Mesenteric fat pad (tissue), 1 donor: Measurements from ENCODE around the gene ZNF184. TPM values are rescaled to one million over a fixed set of nuclear protein-coding genes. Genes with fewer than 3 reads are reported as not detected.
A peak's percentile ranks its signal among the peaks of the same experiment; 100 is the strongest.

Source experiments
- DNase-seq: peaks from one replicate; pipeline ENCODE4 v3.0.0-alpha.2; 2020; ENCODE audit warnings: low spot score
- long read RNA-seq: library from polyadenylated mRNA; unstranded; transcript quantifications from one replicate; pipeline ENCODE4 v2.0.0, GENCODE V29; 2020
- total RNA-seq: library from RNA; stranded (reverse); fragmentation: NEBNext Ultra II Directional; extraction: Animal tissue kit (Norgen Biotek cat#: 25700); gene quantifications from one replicate; pipeline ENCODE4 v1.2.1, GENCODE V29; 2021
- donor health status: DM: yes; HTN: yes; CAD: no.

The ZNF184 gene
- total RNA-seq: 3.7 TPM
- long read RNA-seq, partial matches to known transcripts: 0 of 4 reads
- long read RNA-seq, other reads (novel, unspliced or antisense): 3 of 4 reads

- DNase-seq: peak; percentile 97
Observed at GRCh38 chr6:27472617-27473400, at the start of gene ZNF184. ZNF184 (minus strand) TSS chr6:27473105; CDS start chr6:27472294, 811 bp downstream.

- no peak for DNase-seq
Observed at GRCh38 chr6:27518881-27519795, 46.2 kb upstream of the ZNF184 start.

GRCh38 chr6:27517928-27518787, 45.3 kb upstream of the ZNF184 start:
- no peak for DNase-seq

GRCh38 chr6:27517238-27517637, 44.3 kb upstream of the ZNF184 start:
- DNase-seq: no peak

GRCh38 chr6:27514906-27515495, 42.1 kb upstream of the ZNF184 start:
- DNase-seq: no peak

DNA sequence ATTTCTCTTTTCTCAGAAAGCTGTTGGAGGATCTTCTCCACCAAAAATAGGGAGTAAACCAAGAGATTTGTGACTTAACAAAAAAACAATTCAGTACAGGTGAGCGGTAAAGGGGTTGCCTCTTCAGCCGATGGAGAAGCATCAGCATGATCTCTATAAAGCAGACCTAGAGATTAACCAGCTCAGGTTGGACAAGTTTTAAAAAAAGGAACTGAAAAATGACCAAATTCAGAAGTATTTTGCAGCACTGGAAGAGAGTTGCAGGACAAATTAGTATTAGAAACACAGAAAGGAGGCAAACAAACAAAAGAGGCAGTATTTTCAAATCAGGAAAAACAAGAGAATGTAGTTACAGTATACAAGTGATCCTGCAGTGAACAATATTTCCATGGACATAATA, 39.6 kb upstream of the ZNF184 start:
- DNase-seq: no peak

- DNase-seq: no peak
Observed at GRCh38 chr6:27507041-27507956, 34.4 kb upstream of the ZNF184 start.

DNA sequence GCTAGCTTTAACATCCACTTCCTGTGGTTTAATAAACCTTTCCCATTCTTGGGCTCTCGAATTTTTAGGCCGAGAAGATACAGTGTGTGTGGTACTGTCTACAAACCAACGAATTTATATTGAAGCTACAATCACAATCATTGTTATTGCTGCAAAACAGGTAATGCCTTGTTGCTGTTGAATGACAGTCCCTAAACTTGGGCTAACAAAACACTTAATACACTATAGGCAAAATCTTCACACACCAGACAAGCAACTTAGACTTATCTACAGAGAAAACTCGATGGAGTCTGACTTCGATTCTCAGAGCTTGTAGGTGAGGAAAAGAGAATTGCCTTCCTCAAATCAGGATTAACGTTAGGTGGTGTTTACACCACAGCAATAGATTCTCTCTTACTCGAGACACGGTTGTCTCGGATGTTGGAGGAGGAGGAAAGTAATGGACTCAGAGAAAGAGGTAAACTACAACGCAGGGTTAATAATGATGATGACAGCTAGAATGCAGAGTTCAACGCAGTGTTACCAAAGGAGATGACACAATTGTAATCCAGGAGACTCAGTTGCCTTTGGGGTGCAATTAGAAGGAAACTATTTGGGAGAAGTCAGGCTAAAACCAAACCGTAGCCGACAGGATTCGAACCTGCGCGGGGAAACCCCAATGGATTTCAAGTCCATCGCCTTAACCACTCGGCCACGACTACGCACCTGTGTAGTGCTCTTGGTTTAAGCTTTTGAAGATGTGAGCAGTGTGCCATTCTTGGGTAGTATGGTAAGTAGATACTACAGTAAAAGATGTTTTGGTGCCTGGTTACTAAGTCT, 32.5 kb upstream of the ZNF184 start:
- no peak for DNase-seq

DNA sequence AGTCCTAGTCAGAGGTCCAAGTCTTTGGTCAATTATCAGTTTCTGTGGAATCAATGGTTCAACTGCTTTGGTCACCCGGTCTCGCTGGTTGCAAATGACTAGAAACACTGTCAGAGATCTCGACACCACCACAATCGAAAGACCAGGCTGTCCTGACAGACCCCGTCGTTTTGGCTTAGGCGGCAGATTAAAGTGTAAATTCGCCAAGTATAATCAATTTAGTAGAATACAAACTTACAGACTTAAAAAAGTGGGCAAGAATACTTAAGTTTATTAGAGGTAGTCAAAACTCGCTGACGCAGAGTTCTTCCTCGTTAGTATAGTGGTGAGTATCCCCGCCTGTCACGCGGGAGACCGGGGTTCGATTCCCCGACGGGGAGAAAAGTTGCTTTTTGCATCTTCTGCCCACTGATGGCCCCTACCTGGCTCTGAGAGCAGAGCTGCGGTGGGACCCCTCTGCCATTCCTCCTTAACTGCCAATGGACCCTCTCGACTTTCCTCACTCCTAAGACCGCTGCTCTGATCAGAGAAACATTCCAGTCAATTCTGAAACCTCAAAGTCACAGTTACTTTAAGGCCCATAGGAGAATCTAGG, 30.6 kb upstream of the ZNF184 start:
- DNase-seq: no peak

- no peak for DNase-seq
Observed at GRCh38 chr6:27502508-27503435, 29.9 kb upstream of the ZNF184 start.

DNA sequence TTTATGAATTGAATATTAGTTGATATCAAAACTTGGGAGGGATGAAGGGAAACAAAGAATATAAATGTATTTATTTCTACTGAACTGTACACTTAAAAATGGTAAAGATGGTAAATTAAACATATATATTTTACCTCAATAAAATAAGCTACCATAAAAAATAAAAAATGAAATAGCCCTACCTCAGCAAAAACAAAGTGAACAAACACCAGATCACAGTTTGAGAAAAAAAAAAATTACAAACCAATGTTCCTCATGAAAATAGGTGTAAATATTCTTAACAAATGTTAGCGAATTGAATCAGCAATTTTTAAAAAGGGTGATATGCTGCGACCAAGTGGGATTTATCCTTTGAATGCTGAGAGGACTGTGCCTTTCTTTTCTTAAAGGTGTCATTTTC, 28.3 kb upstream of the ZNF184 start:
- DNase-seq: no peak

DNA sequence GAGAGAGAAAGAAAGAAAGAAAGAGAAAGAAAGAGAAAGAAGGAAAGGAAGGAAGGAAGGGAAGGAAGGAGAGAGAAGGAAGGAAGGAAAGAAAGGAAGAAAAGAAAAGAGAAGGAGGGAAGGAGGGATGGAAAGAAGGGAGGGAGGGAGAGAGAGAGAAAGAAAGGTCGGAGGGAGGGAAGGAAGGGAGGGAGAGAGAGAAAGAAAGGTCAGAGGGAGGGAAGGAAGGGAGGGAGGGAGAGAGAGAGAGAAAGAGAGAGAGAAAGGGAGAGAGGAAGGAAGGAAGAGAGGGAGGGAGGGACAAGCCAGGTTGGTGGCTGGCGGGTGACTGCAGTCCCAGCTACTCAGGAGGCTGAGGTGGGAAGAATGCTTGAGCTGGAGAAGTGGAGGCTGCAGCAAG, 27.3 kb upstream of the ZNF184 start:
- no peak for DNase-seq

GRCh38 chr6:27495386-27496135, 22.7 kb upstream of the ZNF184 start:
- DNase-seq: no peak

- no peak for DNase-seq
Observed at GRCh38 chr6:27494987-27495385, 22.1 kb upstream of the ZNF184 start.

- no peak for DNase-seq
Observed at GRCh38 chr6:27494103-27494502, 21.2 kb upstream of the ZNF184 start.

- DNase-seq: no peak
Observed at GRCh38 chr6:27492631-27493190, 19.8 kb upstream of the ZNF184 start.
